GM21619 (cell line): ENCODE results near the gene IRS2.
"Not testable (repeated sequence)": the region's sequence is repeated elsewhere in the genome, so short reads cannot be mapped to it uniquely, and the experiment has no call there.

Experiments used
- ATAC-seq: cut with Tn5 transposase; IDR thresholded peaks from one replicate; pipeline ENCODE4 v1.9.1; 2021; ENCODE audit not compliant: unreplicated experiment

Gene IRS2

DNA sequence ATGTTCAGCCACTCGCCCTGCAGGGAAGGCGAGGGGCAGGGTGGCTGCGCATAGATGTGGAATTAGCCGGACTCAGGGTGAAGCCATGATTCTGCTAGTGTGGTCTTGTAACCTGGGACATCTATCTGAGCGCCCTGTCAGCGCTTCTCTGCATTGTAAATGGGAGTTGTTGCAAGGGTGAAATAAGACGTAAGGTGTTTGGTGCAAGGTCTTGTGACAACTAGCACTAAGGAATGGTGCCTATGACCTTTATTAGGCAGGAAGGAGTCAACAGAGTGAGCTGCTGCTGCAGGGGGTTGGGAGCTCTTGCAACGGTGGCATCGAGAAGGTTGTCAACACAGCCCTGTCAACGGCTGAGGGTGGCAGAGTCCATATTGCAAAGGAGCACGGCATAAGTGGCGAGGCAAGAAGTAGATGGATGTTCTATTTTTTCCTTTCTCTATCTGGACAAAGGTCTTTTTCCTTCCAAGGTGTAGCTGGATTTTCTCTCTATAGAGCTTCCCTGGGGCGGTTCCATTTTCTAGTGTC, 49.3 kb downstream of the IRS2 start:
- ATAC-seq: no peak

DNA sequence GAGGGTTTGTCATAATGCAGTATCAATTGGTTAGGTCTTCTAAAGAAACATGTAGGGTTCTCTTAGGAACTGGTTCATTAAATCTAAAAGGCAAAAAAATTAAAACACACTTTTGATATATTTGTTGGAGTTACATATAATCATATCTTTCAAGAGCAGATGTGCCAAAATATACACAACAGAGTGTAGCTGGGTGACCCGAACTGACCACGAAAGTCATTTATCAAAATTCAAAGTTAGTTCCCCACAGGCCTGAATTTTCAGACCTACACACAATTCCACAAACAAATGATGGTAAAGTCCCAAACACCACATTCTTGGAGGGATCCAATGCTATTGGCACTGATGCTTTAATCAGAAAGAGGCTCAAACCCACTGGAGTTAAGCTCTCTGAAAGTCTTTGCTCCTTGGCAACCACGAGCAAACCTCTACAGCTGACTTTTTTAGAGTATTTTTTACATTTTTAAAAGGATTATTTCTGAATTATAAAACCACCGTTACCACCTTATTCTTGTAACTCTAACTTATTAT, 50.9 kb downstream of the IRS2 start:
- ATAC-seq: no peak

DNA sequence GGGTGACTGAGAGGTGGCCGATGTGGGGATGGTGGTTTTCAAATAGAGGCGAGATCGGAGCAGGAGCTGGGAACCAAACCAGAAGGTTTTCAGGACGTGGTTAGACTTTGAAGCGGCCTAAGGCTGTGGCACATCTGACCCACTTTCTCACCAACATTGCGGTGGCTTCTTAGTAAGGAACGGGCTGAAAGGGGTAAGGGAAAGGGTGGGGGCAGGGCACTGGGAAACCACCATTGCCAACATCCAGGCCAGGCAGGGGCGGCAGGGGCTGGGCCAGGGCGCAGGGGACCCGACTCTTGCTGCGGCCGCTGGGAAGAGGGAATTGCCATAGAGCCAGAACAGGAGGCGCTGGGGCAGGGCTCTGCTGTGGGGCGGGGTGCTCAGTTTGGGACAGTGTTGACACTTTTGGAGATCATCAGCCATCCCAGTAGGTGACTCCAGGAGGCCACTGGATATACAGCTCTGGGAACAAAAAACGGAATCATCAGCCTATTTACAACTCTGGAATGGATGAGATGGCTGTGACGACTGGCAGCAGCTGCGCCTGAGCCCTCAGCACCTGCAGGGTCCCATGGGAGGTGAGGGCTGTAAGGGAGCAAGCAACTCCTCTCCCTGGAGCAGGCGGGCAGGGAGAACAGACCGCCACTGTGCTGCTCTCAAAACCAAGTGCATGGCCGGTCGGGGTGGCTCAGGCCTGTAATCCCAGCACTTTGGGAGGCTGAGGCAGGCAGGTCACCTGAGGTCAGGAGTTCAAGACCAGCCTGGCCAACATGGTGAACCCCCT, 52.2 kb downstream of the IRS2 start:
- no peak for ATAC-seq

GRCh38 chr13:109733550-109733949, 52.8 kb downstream of the IRS2 start:
- no peak for ATAC-seq

DNA sequence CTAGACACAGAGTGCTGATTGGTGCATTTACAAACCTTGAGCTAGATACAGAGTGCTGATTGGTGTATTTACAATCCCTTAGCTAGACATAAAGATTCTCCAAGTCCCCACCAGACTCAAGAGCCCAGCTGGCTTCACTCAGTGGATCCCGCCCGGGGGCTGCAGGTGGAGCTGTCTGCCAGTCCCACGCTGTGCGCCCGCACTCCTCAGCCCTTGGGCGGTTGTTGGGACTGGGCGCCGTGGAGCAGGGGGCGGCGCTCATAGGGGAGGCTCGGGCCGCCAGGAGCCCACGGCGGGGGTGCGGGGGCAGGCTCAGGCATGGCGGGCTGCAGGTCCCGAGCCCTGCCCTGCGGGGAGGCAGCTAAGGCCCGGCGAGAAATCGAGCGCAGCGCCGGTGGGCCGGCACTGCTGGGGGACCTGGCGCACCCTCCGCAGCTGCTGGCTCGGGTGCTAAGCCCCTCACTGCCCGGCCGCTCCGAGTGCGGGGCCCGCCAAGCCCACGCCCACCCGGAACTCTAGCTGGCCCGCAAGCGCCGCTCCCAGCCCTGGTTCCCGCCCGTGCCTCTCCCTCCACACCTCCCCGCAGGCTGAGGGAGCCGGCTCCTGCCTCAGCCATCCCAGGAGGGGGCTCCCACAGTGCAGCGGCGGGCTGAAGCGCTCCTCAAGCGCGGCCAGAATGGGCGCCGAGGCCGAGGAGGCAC, 53.8 kb downstream of the IRS2 start:
- not testable (repeated sequence) for ATAC-seq

- ATAC-seq: no peak
Measured at GRCh38 chr13:109730812-109731335, 55.5 kb downstream of the IRS2 start.

DNA sequence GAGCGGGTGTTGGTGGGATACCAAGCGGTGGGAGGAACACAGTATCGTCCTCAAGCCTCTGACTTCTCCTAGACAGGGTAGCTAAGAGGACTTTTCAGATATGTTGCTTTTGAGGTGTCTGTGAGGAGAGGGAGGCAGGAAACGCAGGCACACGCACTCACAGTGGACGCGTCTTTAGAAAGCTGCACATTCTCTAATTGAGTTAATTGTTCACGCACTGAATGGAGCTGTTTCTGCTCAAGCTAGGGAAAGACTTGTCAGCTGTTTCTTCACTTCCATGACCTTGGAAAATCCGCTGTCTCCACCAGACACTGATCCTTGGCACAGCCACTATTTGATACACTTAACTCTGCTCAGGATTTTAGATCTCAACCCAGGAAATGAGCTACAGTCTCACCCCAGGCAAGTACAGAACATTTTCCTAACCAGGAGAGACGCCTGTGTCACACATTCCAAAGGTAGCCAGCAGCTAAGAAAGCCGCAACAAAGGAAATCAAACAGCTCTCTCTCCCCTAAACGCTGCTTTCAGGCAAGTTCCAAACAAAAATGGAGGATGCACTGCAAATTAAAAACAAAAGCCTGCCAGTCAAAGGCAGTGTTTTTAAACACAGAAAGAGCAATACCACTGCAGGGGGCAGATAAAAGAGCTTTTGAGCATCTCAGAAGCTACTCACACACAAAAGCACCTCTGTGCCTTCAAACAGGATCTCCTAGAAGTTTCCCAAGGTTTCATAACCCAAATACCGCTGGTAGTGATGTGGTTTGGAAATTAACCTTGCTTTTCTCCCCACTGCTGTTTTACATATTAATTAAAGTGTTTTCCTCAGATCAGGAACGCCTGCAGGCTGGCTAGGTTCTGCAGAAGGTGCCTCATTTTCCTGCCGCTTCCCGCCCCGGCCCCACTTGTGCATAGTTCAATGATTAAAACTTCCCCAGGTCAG, 57.3 kb downstream of the IRS2 start:
- ATAC-seq: no peak

DNA sequence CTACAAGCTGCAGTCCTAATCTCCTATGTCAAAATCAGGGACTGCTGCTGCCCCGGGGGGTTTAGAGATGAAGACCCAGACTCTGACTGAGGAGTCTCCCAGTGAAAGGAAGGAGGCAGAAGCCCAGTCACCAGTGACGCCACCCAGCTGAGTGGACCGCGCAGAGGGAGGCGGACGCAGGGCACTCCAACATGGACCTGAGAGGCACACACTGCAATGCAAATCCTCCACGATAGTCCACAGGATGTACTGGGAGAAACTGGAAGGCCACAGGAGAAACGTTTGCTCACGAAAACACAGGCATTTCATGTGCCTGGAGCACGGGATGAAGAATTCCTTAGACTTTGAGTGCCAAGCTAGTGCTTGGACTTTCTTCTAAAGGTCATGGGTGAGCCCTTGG, 58.3 kb downstream of the IRS2 start:
- ATAC-seq: no peak

GRCh38 chr13:109727251-109727650, 59.1 kb downstream of the IRS2 start:
- ATAC-seq: no peak

GRCh38 chr13:109725995-109726637, 60.3 kb downstream of the IRS2 start:
- no peak for ATAC-seq

DNA sequence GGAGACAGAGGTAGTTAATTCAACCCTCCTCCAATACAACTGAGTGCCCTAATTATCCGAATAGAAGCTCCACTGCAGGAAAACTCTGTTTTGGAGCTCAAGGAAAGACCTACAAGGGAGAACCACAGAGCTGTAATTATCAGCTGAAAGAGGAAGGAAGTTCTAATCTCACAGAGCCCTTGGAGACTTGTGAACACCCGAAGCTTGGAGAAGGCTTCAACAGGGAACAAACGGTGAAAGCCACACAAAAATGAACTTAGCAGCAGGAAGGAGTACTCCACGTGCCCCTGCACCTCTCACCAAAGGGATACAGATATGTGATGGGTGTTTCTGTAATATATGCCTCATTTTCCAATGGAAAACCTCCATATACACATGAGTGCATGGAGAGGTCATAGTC, 61.1 kb downstream of the IRS2 start:
- no peak for ATAC-seq

GRCh38 chr13:109724603-109725002, 61.8 kb downstream of the IRS2 start:
- ATAC-seq: no peak

GRCh38 chr13:109723046-109723445, 63.3 kb downstream of the IRS2 start:
- no peak for ATAC-seq

GRCh38 chr13:109722068-109722467, 64.3 kb downstream of the IRS2 start:
- ATAC-seq: no peak

- no peak for ATAC-seq
Measured at GRCh38 chr13:109720758-109721184, 65.6 kb downstream of the IRS2 start.

DNA sequence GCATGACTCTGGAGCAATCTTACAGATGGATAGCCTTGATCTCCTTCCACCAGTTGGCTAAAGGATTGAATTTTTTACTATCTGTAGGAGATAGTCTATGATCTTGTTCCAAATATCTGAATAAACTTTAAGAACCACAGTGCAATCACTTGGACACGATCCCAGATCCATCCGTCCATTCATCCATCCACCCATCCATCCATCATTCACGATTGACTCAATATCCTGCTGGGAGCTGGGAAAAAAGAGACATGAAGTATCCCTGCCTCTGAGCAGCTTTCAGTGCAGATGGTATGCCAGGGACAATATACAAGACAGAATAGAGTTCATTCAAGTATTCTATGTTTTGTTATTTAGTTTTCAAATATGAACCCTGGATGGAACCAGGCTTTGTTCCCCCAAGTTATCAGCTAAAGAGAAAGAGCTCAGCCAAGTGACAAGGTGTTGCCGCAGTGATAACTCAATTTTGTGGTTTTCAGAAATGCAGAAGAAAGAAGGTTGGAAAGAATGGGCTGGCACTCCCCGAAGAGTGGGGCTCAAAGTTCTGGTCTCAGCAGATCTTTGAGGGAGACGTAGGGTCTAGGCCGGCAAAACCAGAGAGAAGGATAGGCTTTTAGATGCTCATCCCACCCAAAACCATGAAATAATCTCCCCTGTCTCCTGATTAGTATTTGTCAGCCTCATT, 66.3 kb downstream of the IRS2 start:
- no peak for ATAC-seq

DNA sequence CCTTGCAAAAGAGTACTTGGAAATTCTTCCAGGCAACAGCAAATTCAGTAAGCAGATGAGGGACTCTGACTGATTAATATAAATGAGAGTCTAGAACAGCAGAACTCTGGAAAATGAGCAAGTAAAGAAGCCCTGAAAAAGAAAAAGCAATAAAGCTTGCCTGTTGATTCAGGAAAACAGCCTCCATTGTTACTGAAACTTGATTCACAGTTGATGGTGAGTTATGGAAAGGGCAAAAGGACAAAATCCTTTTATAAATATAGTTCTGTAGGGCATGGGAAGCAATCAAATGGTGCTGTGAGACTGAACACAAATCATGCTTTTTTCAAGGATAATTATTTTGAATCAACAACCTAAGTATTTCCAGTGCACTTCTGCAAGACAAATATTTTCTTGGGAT, 67.7 kb downstream of the IRS2 start:
- ATAC-seq: no peak

DNA sequence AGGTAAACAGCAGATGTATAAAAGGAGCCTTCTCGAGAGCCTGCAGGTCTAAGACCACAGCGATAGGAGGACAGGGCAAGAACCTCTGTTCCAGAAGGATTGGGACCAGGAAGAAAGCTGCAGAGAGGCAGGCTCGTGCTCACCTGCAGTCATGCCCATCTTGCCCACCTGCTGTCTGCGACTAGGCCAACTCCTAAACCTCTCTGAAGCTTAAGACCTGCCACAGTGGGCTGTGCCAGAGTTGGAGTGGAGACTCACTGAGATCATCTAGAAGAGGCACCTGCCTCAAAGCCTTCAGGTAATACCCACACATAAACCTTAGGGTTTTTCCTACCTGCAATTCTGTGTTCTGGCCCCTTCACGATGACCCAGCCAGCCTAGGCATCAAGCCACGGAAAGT, 68.7 kb downstream of the IRS2 start:
- no peak for ATAC-seq

- ATAC-seq: no peak
Measured at GRCh38 chr13:109715902-109716301, 70.5 kb downstream of the IRS2 start.

DNA sequence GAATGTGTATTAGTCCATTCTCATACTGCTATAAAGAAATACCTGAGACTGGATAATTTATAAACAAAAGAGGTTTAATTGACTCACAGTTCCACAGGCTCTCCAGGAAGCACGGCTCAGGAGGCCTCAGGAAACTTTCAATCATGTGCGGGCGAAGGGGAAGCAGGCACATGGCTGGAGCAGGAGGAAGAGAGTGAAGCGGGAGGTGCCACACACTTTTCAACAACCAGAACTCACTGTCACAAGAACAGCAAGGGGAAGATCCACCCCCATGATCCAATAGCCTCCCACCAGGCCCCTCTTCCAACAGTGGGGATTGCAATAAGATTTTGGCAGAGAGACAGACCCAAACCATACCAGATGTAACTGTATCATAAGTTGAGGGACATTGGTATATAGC, 72.7 kb downstream of the IRS2 start:
- no peak for ATAC-seq
